Liver (tissue), 3 donors: ENCODE measurements around the gene NFIB.

Source experiments
- EGR1 ChIP-seq, 2 donors: IDR thresholded peaks; 2 replicates each; pipeline ENCODE4 v1.6.1; 2016 to 2018; ENCODE audit warnings: antibody characterized with exemption in 2 of 2, low read depth in 2 of 2
- FOXA1 ChIP-seq: IDR thresholded peaks from 2 replicates; pipeline ENCODE4 v1.6.1; 2016; ENCODE audit warnings: antibody characterized with exemption
- FOXA2 ChIP-seq: IDR thresholded peaks from 2 replicates; pipeline ENCODE4 v1.6.1; 2016; ENCODE audit warnings: antibody characterized with exemption
- GABPA ChIP-seq, 2 donors: IDR thresholded peaks in 1 of 2; conservative IDR thresholded peaks in 1 of 2; 2 replicates each; pipeline ENCODE4 v1.6.1; 2016; ENCODE audit warnings: antibody characterized with exemption in 2 of 2, mild to moderate bottlenecking in 1 of 2, moderate library complexity in 1 of 2
- NR2F2 ChIP-seq: IDR thresholded peaks from 2 replicates; pipeline ENCODE4 v1.6.1; 2016; ENCODE audit warnings: antibody characterized with exemption
- RAD21 ChIP-seq, 2 donors: IDR thresholded peaks; 2 replicates each; pipeline ENCODE4 v1.6.1; 2016; ENCODE audit warnings: antibody characterized with exemption in 2 of 2, mild to moderate bottlenecking in 2 of 2
- TF ChIP-seq, protein P1 (sequence below): fragments of 150-350 bp; IDR thresholded peaks from 2 replicates; pipeline ENCODE4 v1.5.1; 2017; ENCODE audit warnings: improper control_type of control experiment, low read depth, low read length; ENCODE audit not compliant: missing input control
- donor health status: healthy.
- donor health status: healthy.

GRCh38 chr9:14188011-14188410, 125.9 kb downstream of the NFIB start:
- no peak for TF ChIP-seq RAD21 (IDR thresholded peaks at IDR 0.05)
- TF ChIP-seq, protein P1, sequence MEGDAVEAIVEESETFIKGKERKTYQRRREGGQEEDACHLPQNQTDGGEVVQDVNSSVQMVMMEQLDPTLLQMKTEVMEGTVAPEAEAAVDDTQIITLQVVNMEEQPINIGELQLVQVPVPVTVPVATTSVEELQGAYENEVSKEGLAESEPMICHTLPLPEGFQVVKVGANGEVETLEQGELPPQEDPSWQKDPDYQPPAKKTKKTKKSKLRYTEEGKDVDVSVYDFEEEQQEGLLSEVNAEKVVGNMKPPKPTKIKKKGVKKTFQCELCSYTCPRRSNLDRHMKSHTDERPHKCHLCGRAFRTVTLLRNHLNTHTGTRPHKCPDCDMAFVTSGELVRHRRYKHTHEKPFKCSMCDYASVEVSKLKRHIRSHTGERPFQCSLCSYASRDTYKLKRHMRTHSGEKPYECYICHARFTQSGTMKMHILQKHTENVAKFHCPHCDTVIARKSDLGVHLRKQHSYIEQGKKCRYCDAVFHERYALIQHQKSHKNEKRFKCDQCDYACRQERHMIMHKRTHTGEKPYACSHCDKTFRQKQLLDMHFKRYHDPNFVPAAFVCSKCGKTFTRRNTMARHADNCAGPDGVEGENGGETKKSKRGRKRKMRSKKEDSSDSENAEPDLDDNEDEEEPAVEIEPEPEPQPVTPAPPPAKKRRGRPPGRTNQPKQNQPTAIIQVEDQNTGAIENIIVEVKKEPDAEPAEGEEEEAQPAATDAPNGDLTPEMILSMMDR, result no peak
- TF ChIP-seq NR2F2, result no peak
- TF ChIP-seq FOXA2, result no peak
- no peak for TF ChIP-seq FOXA1
- TF ChIP-seq GABPA (IDR thresholded peaks at IDR 0.05 in 1 of 2, conservative IDR thresholded peaks at IDR 0.05 in 1 of 2), result no peak
- no peak for TF ChIP-seq EGR1 (IDR thresholded peaks at IDR 0.05; ENCODE audit: low read depth in 2 of 2)
